HT1080 (cell line): ENCODE results near the gene TSHZ3. TPM values are rescaled to one million over a fixed set of nuclear protein-coding genes. Genes with fewer than 3 reads are reported as not detected.

Experiments used
- DNase-seq: peaks from one replicate; pipeline ENCODE4 v3.0.0-alpha.2; 2015; ENCODE audit warnings: low read depth
- total RNA-seq: library from RNA; depleted of rRNA; stranded (reverse); fragments of >200 nt; shearing (Covaris generic); gene quantifications from 2 replicates; pipeline ENCODE4 v1.2.3, GENCODE V29; 2014

The TSHZ3 gene
- total RNA-seq, 1 experiment from 2014 or later, result 4.4 TPM

DNA sequence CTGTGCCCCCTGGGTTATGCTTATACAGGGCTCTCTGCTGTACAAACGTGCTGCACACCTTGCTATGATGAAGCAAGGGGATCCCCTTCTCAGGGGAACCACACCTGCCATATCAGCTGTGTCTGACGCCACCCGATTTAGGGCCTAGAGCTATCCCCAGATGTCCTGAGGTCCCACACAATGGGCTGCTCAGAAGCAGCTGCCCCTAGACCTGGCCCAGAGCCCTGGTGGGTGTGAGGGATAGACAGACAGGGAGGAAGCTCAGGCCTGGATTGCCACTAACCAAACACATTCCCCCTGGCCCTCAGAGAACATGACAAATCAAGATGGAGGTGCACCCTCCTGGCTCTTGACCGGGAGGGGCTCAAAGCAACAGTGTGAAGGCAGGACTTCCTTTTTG is 59.3 kb downstream of the TSHZ3 start:
- no peak for DNase-seq

GRCh38 chr19:31289381-31289880 is 59.8 kb downstream of the TSHZ3 start:
- DNase-seq, result no peak

DNA sequence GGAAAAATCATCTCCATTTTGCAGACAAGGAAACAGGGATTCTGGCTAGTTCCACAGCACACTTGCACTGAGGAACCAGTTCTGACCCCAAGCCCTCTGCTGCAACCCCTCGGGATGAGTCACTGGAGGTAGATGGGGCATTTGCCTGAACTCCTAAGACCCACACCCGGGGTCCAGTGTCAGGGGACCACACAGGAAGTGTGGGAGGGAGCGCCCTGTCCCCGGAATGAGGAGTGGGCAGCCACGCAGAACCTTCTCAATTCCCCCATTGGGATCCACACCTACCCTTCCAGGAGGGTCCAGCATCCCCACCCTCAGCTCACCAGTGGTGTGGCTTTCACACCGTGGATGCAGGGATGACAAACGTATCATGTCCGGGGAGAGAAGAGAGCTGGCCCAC is 62.7 kb downstream of the TSHZ3 start:
- no peak for DNase-seq

DNA sequence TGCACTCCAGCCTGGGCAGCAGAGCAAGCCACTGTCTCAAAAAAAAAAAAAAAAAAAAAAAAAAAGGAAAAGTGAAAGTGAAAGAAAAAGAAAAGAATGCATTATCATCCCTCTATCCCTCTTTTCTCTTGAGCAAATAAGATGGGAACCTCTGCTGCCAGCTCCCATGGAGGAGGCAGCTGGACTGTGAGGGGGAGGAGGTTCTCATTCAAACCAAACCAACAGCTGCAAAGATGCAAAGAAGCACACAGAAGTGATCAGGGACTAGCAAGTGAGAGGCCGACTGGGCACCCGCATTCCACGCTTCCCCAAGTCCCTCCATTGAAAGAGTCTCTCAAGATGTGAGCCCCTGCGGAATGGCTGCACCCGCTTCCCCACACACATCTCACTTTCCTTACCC is 63.5 kb downstream of the TSHZ3 start:
- peak; percentile 18 for DNase-seq

- no peak for DNase-seq
Observed at GRCh38 chr19:31284621-31285020, 64.6 kb downstream of the TSHZ3 start.

GRCh38 chr19:31283701-31284100 is 65.5 kb downstream of the TSHZ3 start:
- no peak for DNase-seq

- no peak for DNase-seq
Observed at GRCh38 chr19:31282346-31282745, 66.9 kb downstream of the TSHZ3 start.

DNA sequence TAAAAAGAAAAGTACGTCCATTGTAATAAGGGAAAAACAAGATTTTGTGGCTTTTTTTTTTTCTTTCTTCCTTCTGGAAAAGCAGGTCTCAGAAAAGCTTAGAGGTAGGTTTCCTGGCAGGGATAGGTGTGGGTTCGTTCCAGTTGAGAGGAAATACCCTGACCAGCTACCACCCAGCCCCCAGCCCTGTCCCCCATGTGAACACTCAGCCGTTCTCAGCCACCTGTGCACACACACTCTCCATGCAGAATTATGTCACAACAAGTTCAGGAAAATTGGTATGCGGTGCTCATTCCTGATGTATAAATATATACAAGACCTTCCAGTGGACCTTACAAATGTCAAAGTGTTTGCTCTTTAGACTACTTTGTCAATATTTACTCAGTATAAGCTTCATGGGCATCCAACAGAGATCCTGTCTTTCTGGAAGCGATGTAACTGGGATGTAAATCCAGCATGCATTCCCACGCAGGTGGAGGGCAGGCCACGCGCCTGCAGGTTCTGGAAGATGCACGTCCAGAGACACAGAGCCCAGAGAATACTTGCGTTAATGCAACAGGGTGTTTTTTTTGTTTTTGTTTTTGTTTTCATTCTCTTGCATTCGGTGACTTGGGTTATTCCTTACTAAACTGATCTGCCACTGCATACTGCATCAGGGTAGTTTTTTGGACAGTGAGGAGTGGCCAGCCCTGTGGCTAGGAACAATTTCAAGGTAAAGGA is 68.8 kb downstream of the TSHZ3 start:
- no peak for DNase-seq

- no peak for DNase-seq
Observed at GRCh38 chr19:31279436-31279765, 69.8 kb downstream of the TSHZ3 start.

DNA sequence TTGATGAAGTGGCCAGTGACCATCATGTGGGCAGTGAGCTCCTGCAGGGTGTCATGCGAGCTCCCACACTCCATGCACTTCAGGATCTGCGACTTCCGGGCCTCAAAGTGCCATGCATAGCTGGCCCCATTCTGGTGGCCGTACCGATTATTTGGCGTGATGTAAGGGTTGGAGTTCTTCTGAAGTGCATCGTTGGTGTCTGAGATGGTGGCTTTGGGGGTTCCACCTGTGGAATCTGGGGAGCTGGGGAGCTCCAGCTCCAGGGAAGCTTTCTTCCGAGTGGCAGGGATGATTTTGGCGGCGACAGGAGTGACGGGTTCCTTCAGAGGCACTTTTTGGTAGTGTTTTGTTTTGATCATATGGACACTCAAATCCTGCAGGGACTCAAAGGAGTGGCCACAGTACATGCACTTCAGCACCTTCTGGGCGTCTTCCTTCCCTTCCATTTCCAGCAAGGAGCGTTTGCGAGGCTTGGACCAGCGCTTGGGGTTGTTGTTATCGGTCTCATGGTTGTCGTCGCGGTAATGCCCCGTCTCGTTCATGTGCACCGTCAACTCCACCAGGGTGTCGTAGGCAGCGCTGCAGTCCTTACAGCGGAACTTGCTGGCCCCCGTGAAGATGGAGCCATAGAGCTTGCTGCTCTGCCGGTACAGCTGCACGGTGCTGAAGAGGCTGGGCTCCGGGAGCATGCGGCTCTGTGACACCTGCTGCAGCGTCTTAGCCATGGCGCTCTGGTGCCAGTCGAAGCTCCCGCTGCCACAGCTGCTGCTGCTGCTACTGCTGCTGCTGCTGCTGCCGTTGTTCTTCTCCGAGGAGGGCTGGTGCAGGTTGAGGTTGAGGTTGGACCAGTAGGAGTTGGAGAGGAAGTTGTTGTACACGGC is 70.4 kb downstream of the TSHZ3 start:
- DNase-seq, result no peak

- no peak for DNase-seq
Observed at GRCh38 chr19:31277516-31277915, 71.7 kb downstream of the TSHZ3 start.

DNA sequence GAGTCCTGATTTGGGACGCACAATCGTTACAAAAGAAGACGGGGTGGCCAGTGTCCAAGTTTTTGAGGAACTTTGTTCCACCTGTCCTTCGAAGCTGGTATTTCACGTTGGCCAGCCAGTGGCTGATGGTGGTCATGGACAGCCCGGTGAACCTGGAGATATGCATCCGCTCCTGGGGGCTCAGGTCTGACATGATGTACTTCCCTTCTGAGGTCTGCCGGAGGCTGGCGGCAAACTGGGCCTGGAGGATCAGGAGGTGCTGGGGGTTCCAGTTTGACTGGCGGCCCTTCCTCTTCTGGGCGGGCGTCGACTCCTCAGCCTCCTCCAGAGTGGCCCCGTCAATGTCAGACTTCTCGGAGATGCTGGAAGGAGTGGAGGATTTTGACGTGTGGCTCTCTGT is 72.4 kb downstream of the TSHZ3 start:
- DNase-seq, result no peak

DNA sequence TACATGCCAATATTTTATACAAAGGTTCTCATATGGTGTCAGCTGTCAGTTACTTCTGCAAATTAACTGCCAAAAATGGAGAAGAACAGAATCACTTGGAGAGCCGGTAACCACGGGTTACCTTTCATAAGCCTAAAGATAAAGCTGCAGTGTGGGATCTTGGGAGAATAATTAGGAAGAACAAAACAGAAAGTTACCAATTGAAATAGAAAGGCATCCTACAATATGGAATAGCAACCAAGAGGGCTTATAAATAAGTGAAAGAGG is 74.2 kb downstream of the TSHZ3 start:
- DNase-seq, result no peak

DNA sequence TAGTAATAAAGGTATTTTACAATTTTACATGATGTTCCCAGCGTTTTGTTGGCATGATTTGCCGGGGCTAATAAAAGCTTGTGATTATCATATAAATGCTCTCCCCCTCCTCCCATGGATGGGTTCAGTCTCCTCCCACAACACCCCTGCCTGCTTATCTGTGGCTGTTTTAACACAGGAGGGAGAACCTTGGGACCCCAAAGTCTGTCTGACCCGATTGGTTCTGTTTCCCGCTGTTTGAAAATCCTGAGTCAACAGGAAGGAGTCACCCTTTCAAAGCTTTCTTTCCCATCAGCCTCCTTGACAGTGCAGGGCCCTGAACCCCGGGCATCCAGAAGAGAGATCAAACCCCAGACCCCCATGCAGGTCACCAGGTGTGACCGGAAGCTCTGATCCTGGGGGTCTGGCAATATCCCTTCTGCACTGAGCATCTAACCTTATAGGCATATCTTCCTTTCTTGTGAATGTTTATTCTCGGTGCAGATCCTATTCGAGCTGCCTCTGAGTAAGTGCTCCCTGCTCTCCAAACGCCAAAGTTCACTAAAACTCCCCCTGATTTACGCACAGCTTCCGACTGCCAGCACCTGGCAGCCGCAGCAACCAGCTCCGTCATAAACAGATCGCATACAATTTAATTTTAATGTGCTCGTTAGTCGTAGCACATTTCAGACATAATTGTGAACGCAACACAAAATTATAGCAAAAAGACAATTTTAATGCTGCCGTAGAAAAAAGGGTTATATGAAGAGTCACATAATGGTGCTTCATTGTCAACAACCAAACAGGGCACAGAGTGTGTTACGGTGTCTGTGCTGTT is 74.8 kb downstream of the TSHZ3 start:
- no peak for DNase-seq

DNA sequence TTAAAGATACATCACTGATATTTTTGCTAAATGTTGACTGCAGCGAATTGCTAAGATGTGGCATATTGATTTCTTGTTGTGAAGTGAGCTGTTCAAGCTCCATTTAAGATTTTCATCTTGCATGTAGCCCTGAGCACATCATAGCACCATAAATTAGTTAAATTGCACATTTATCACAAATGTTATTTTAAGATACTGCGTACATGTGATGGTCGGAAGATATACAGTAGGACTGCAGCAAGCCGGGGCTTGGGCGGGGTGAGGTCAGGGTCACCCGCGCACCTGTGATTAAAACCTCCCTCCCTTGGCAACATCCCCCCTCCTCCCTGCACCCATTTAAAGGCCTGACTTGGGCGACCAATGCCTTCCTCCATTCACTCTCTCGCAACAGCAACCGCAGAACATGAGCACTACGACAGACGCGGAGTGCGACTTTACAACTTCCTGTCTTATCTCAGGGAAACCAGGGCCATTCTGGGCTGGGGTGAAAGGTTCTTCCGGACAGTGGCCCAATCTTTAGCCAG is 76.6 kb downstream of the TSHZ3 start:
- no peak for DNase-seq

DNA sequence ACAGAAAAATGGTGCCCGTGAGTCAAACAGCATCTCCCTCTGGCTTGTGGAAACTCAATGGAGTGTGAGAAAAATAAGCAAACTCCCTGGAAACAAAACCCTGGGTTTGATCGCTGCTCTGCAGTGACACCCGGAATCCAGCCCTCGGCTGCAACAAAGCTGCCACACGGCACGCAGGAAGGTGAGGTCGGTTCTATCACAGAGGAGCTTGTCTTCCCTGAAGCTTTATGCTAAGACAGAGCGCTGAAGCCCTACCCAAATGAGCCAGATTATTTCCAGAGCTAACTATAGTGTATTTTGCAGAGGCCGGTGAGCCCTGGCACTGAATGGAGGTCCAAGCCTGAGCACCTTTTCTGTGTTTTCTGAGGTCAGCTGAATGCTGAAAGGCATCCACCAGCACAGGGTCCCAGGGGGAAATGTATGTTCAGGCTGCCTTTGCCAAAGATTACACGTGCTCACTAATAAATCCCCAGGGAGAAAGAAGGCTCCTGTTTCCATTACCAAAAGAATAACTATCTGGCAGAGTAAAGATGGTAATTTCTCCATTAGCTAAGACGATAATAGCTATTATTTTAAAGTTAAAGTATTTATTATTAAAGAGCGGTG is 77.8 kb downstream of the TSHZ3 start:
- DNase-seq, result no peak

- DNase-seq, result no peak
Observed at GRCh38 chr19:31270897-31271296, 78.3 kb downstream of the TSHZ3 start.

- no peak for DNase-seq
Observed at GRCh38 chr19:31269425-31270127, 79.7 kb downstream of the TSHZ3 start.

DNA sequence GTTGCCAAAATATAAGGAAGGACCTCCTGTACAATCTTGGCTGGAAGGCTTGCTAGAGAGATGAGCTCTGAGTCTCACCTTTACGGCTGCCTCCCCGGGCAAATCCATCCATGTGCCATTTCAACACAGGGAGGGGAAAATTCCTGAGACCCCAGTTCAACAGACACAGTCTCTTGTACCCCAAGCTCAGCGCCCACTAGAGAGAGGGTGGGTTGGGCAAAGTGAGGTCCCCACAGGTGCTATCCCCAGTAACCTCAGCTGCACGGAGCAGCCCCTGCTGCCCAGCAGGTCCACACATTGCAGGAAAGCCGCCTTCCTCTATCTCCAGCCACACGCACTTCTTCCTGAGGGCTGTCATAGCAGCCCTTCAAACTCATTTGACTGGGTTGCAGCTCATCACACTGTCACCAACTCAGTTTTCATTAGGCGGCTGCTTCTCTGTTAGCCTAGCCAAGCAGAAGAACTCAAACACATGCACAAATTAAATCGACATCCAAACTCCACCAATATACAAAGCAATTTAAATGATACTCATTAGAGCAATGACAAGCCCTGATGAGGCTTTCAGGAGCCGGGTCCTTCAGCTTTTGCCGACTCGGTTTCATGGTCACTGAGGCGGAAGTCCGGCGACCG is 80.4 kb downstream of the TSHZ3 start:
- no peak for DNase-seq

DNA sequence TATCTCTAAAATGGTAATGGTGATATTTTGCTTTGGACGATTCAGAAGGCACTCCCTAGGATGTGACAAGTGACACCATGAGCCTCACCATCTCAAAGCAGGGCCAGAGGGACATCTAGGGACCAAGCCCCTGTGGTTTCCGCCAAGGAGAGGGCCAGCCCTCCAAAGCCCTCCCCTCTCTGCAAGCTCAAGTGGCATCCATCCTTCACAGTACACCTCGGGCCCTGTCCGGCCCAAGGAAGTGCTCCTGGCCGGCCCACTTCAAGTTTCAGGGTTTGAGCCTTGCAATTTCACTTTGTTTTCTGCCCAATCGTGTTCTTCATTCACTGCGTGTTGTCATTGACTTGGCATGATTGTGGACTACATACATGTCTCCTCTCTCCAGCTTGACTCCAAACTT is 82.5 kb downstream of the TSHZ3 start:
- DNase-seq, result no peak
